H9 (cell line): ENCODE measurements around the gene FLNA. TPM values are rescaled to one million over a fixed set of nuclear protein-coding genes. Genes with fewer than 3 reads are reported as not detected.

Source experiments
- DNase-seq: peaks from one replicate; pipeline ENCODE4 v3.0.0-alpha.2; 2017
- H2AFZ ChIP-seq: one replicate; pipeline ENCODE4 v1.6.1; 2013; ENCODE audit warnings: mild to moderate bottlenecking, low read length, control low read depth, moderate library complexity
- H2AK5ac ChIP-seq: 2 replicates; pipeline ENCODE4 v1.6.1; 2013; ENCODE audit warnings: low read length, control low read depth, mixed read lengths; ENCODE audit not compliant: insufficient read length
- H2BK120ac ChIP-seq: one replicate; pipeline ENCODE4 v1.6.1; 2013; ENCODE audit warnings: low read depth, mild to moderate bottlenecking, low read length, control low read depth, inconsistent platforms; ENCODE audit not compliant: poor library complexity, severe bottlenecking
- H2BK12ac ChIP-seq: 2 replicates; pipeline ENCODE4 v1.6.1; 2013; ENCODE audit warnings: low read length, control low read depth, mixed read lengths, low read depth; ENCODE audit not compliant: insufficient read length
- H2BK15ac ChIP-seq: 2 replicates; pipeline ENCODE4 v1.6.1; 2013; ENCODE audit warnings: low read depth, low read length, control low read depth
- H2BK20ac ChIP-seq: one replicate; pipeline ENCODE4 v1.6.1; 2013; ENCODE audit warnings: low read depth, mild to moderate bottlenecking, low read length, control low read depth, inconsistent platforms; ENCODE audit not compliant: poor library complexity, severe bottlenecking
- H2BK5ac ChIP-seq: 2 replicates; pipeline ENCODE4 v1.6.1; 2013; ENCODE audit warnings: low read length, control low read depth, mixed read lengths; ENCODE audit not compliant: insufficient read length
- H3K14ac ChIP-seq: 2 replicates; pipeline ENCODE4 v1.6.1; 2013; ENCODE audit warnings: low read length, control low read depth; ENCODE audit not compliant: insufficient read depth
- H3K18ac ChIP-seq: 2 replicates; pipeline ENCODE4 v1.6.1; 2013; ENCODE audit warnings: low read depth, mild to moderate bottlenecking, mixed read lengths, low read length, control low read depth; ENCODE audit not compliant: insufficient read length
- H3K23ac ChIP-seq: 2 replicates; pipeline ENCODE4 v1.6.1; 2013; ENCODE audit warnings: low read length, control low read depth, mixed read lengths, low read depth; ENCODE audit not compliant: insufficient read length
- H3K23me2 ChIP-seq: 2 replicates; pipeline ENCODE4 v1.6.1; 2013; ENCODE audit warnings: low read depth, mild to moderate bottlenecking, mixed read lengths, low read length, control low read depth; ENCODE audit not compliant: insufficient read length, poor library complexity, severe bottlenecking
- H3K27ac ChIP-seq: 2 replicates; pipeline ENCODE4 v1.5.1; 2013; ENCODE audit warnings: low read length, control low read depth, mixed read lengths, low read depth; ENCODE audit not compliant: insufficient read length
- H3K27me3 ChIP-seq: 2 replicates; pipeline ENCODE4 v1.6.1; 2013; ENCODE audit warnings: low read length, control low read depth, inconsistent platforms; ENCODE audit not compliant: insufficient read depth
- H3K4ac ChIP-seq: 2 replicates; pipeline ENCODE4 v1.6.1; 2013; ENCODE audit warnings: low read depth, mild to moderate bottlenecking, control low read depth, inconsistent platforms, low read length, moderate library complexity
- H3K4me1 ChIP-seq: 2 replicates; pipeline ENCODE4 v1.6.1; 2013; ENCODE audit warnings: low read length, control low read depth, inconsistent platforms; ENCODE audit not compliant: insufficient read depth
- H3K4me2 ChIP-seq: 2 replicates; pipeline ENCODE4 v1.6.1; 2013; ENCODE audit warnings: low read length, control low read depth, mixed read lengths; ENCODE audit not compliant: insufficient read length, insufficient read depth
- H3K56ac ChIP-seq: 2 replicates; pipeline ENCODE4 v1.6.1; 2013; ENCODE audit warnings: low read depth, mild to moderate bottlenecking, mixed read lengths, low read length, control low read depth; ENCODE audit not compliant: insufficient read length
- H3K79me1 ChIP-seq: 2 replicates; pipeline ENCODE4 v1.6.1; 2013; ENCODE audit warnings: low read depth, mild to moderate bottlenecking, moderate library complexity, low read length, control low read depth, inconsistent platforms; ENCODE audit not compliant: insufficient read depth, poor library complexity, severe bottlenecking
- H3K79me2 ChIP-seq: 2 replicates; pipeline ENCODE4 v1.6.1; 2013; ENCODE audit warnings: low read length, control low read depth, inconsistent platforms; ENCODE audit not compliant: insufficient read depth
- H3K9ac ChIP-seq: 2 replicates; pipeline ENCODE4 v1.6.1; 2013; ENCODE audit warnings: low read length, control low read depth, mixed read lengths; ENCODE audit not compliant: insufficient read length; ENCODE audit errors: extremely low read depth
- H3K9me3 ChIP-seq: one replicate; pipeline ENCODE4 v1.6.1; 2013; ENCODE audit warnings: low read depth, low read length, inconsistent platforms; ENCODE audit not compliant: control insufficient read depth
- H3T11ph ChIP-seq: one replicate; pipeline ENCODE4 v1.6.1; 2013; ENCODE audit warnings: mild to moderate bottlenecking, low read length, control low read depth, inconsistent platforms
- H4K20me1 ChIP-seq: one replicate; pipeline ENCODE4 v1.6.1; 2013; ENCODE audit not compliant: control insufficient read depth, insufficient read length, insufficient read depth
- H4K5ac ChIP-seq: 2 replicates; pipeline ENCODE4 v1.6.1; 2013; ENCODE audit warnings: low read depth, mild to moderate bottlenecking, mixed read lengths, low read length, control low read depth; ENCODE audit not compliant: insufficient read length
- H4K8ac ChIP-seq: replicated peaks from 2 replicates; pipeline ENCODE4 v1.6.1; 2013; ENCODE audit warnings: low read length, control low read depth, mixed read lengths, low read depth; ENCODE audit not compliant: insufficient read length
- H4K91ac ChIP-seq: 2 replicates; pipeline ENCODE4 v1.6.1; 2013; ENCODE audit warnings: low read depth, mild to moderate bottlenecking, moderate library complexity, mixed read lengths, low read length, control low read depth; ENCODE audit not compliant: insufficient read length
- H3K27ac Mint-ChIP-seq, 3 experiments: 2 replicates in 2 of 3; 3 replicates in 1 of 3; pipeline ENCODE4 v1.8.0; 2020 to 2021; ENCODE audit warnings: mixed read lengths in 3 of 3, mild to moderate bottlenecking in 1 of 3, moderate library complexity in 1 of 3
- H3K27me3 Mint-ChIP-seq: 2 replicates; pipeline ENCODE4 v1.8.0; 2021; ENCODE audit warnings: low read depth, mild to moderate bottlenecking, moderate library complexity, mixed read lengths
- H3K36me3 Mint-ChIP-seq, 3 experiments: 2 replicates in 2 of 3; 3 replicates in 1 of 3; pipeline ENCODE4 v1.8.0; 2020 to 2021; ENCODE audit warnings: low read depth in 3 of 3, mixed read lengths in 3 of 3; ENCODE audit not compliant: insufficient read depth in 1 of 3
- H3K4me1 Mint-ChIP-seq, 2 experiments: 2 replicates each; pipeline ENCODE4 v1.8.0; 2020; ENCODE audit warnings: mixed read lengths in 2 of 2
- H3K4me3 Mint-ChIP-seq, 2 experiments: 2 replicates in 1 of 2; 3 replicates in 1 of 2; pipeline ENCODE4 v1.8.0; 2020 to 2021; ENCODE audit warnings: mild to moderate bottlenecking in 2 of 2, mixed read lengths in 2 of 2, moderate library complexity in 1 of 2
- H3K9me3 Mint-ChIP-seq, 2 experiments: 2 replicates in 1 of 2; 3 replicates in 1 of 2; pipeline ENCODE4 v1.8.0; 2020; ENCODE audit warnings: mild to moderate bottlenecking in 2 of 2, mixed read lengths in 2 of 2, moderate library complexity in 1 of 2
- WGBS: extraction: QIAGEN DNeasy Blood & Tissue Kit; methylation state at CpG from one replicate; pipeline ENCODE4 v1.1.7; 2013; ENCODE audit warnings: missing lambda C conversion rate, low lambda C conversion rate, mixed read lengths; ENCODE audit not compliant: insufficient read length; ENCODE audit errors: extremely low coverage; 5-methylcytosine and 5-hydroxymethylcytosine counted together
- total RNA-seq: library from RNA; stranded (reverse); gene quantifications from 2 replicates; pipeline ENCODE4 v1.2.1, GENCODE V29; 2021
- TF ChIP-seq, protein P1 (sequence below): fragments of 200-600 bp; sonication (generic); conservative IDR thresholded peaks from 3 replicates; pipeline ENCODE4 v1.8.0; 2021; ENCODE audit warnings: antibody characterized with exemption, mild to moderate bottlenecking

The FLNA gene
- total RNA-seq, 1 experiment from 2014 or later, result 957 TPM

DNA sequence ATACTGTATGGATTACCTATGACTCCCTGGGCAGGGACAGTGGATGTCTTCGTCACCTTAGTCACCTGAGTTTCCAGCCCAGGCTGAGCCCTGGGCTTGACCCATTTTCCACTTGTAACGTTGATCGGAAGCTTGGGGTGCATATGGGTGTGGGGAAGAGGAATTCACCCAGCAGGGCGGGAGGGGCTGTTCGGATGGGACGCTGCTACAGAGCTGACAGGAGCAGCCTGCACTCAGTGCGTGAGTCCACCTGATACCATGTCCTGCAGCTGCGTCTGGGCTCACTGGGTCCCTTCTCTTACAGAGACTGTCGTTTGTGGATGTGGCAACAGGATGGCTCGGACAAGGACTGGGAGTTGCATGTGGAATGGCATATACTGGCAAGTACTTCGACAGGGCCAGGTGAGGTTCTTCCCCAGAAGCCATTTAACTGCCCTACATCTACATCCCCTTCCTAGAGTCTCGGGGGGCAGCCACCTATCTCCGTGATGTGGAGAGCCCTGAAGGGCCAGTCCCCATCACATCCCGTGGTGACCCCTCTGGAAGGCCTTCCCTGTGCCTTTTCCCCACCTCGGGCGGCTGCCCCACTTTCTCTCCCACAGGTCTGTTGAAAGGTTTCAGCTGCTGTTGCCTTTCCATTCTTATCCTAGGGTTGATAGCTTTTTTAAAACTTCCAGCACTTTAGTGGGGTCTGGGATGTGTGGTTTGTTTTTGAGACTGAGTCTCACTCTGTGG is 65.2 kb downstream of the FLNA start:
- no peak overlapping the region for H3K4ac ChIP-seq
- H3K9ac ChIP-seq, result no peak overlapping the region
- no peak overlapping the region for H3K18ac ChIP-seq
- no peaks in the 10 kb centered on the region for H3K4me1 ChIP-seq
- H4K5ac ChIP-seq, result no peak overlapping the region
- no peak overlapping the region for H2BK20ac ChIP-seq
- Mint-ChIP-seq H3K27me3 (peaks cover 22% of the 10 kb centered on the region), H3K4me3 (no peak overlapping the region; a peak in 1 of 5 replicates), H3K27ac (no peak overlapping the region), H3K9me3 (peaks cover 82 to 84% of the 10 kb centered on the region in 2 experiments), H3K36me3 (peaks cover 0 to 4% (median 0%) of the 10 kb centered on the region in 3 experiments; a peak in 4 of 7 replicates), H3K4me1 (peaks cover 2 to 14% of the 10 kb centered on the region in 2 experiments)
- no peaks in the 10 kb centered on the region for H3K79me1 ChIP-seq
- WGBS, result no CpG with 5 or more reads among the region's 16 CpGs
- H3K27me3 ChIP-seq, result no peaks in the 10 kb centered on the region
- H2BK15ac ChIP-seq, result no peak overlapping the region
- H3K4me2 ChIP-seq, result no peak overlapping the region
- H3K79me2 ChIP-seq, result no peaks in the 10 kb centered on the region
- no peak overlapping the region for H3K14ac ChIP-seq
- H4K8ac ChIP-seq, result no peak overlapping the region
- no peak overlapping the region for H2AK5ac ChIP-seq
- no peak overlapping the region for H3K27ac ChIP-seq
- H4K91ac ChIP-seq, result no peak overlapping the region
- no peak overlapping the region for H3T11ph ChIP-seq
- H3K56ac ChIP-seq, result no peak overlapping the region
- H2AFZ ChIP-seq, result no peak overlapping the region
- H2BK120ac ChIP-seq, result no peak overlapping the region
- DNase-seq, result no peak
- peaks cover 69% of the 10 kb centered on the region for H3K9me3 ChIP-seq
- TF ChIP-seq, protein P1, sequence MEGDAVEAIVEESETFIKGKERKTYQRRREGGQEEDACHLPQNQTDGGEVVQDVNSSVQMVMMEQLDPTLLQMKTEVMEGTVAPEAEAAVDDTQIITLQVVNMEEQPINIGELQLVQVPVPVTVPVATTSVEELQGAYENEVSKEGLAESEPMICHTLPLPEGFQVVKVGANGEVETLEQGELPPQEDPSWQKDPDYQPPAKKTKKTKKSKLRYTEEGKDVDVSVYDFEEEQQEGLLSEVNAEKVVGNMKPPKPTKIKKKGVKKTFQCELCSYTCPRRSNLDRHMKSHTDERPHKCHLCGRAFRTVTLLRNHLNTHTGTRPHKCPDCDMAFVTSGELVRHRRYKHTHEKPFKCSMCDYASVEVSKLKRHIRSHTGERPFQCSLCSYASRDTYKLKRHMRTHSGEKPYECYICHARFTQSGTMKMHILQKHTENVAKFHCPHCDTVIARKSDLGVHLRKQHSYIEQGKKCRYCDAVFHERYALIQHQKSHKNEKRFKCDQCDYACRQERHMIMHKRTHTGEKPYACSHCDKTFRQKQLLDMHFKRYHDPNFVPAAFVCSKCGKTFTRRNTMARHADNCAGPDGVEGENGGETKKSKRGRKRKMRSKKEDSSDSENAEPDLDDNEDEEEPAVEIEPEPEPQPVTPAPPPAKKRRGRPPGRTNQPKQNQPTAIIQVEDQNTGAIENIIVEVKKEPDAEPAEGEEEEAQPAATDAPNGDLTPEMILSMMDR, result no peak
- no peak overlapping the region for H2BK5ac ChIP-seq
- no peak overlapping the region for H3K23ac ChIP-seq
- H2BK12ac ChIP-seq, result no peak overlapping the region
- no peaks in the 10 kb centered on the region for H4K20me1 ChIP-seq
- H3K23me2 ChIP-seq, result no peaks in the 10 kb centered on the region
